PC-3 (cell line): Measurements from ENCODE around the gene ACTG1. TPM values are rescaled to one million over a fixed set of nuclear protein-coding genes. Genes with fewer than 3 reads are reported as not detected.

Experiments used
- ATAC-seq: fragments of 200-7000 bp; cut with Tn5 transposase; 2 replicates; pipeline ENCODE4 v1.9.1; 2020; ENCODE audit warnings: mild to moderate bottlenecking, moderate library complexity
- BruUV-seq: library from RNA; stranded (reverse); fragments of 400-500 nt; replicated peaks from 2 replicates; lab custom pipeline; 2021; lab: Mats Ljungman, UMichigan
- CTCF ChIA-PET: fragments of 300-600 bp; sonication (Branson Sonifier 250); formaldehyde crosslinking; loops from one replicate; lab custom pipeline; 2022; ENCODE audit warnings: antibody characterized with exemption; lab: Charles Lee
- POLR2A ChIA-PET: fragments of 300-600 bp; sonication (Branson Sonifier 250); formaldehyde crosslinking; loops from one replicate; lab custom pipeline; 2022; ENCODE audit warnings: antibody characterized with exemption; ENCODE audit not compliant: unreplicated experiment; lab: Charles Lee
- DNase-seq: peaks from one replicate; pipeline ENCODE4 v3.0.0-alpha.2; 2015
- H2AFZ ChIP-seq: fragments of 300-600 bp; sonication (generic); 2 replicates; pipeline ENCODE4 v1.6.0; 2016; ENCODE audit warnings: antibody characterized with exemption, low read length
- H3F3A ChIP-seq: fragments of 300-600 bp; sonication (generic); one replicate; pipeline ENCODE4 v1.6.0; 2017; ENCODE audit warnings: antibody characterized with exemption, low read length, control low read depth, mild to moderate bottlenecking; ENCODE audit not compliant: unreplicated experiment
- H3K27ac ChIP-seq: fragments of 300-600 bp; sonication (generic); 2 replicates; pipeline ENCODE4 v1.5.1; 2016; ENCODE audit warnings: mild to moderate bottlenecking, low read length
- H3K27me3 ChIP-seq: fragments of 300-600 bp; sonication (generic); 2 replicates; pipeline ENCODE4 v1.6.1; 2016; ENCODE audit warnings: low read length, mixed read lengths
- H3K36me3 ChIP-seq: fragments of 300-600 bp; sonication (generic); 2 replicates; pipeline ENCODE4 v1.6.1; 2016; ENCODE audit warnings: low read depth, mixed run types, low read length, mixed read lengths
- H3K4me1 ChIP-seq: fragments of 300-600 bp; sonication (generic); 2 replicates; pipeline ENCODE4 v1.5.1; 2016; ENCODE audit warnings: low read length; ENCODE audit not compliant: insufficient read depth
- H3K4me2 ChIP-seq: fragments of 300-600 bp; sonication (generic); 2 replicates; pipeline ENCODE4 v1.6.0; 2016; ENCODE audit warnings: low read length
- H3K4me3 ChIP-seq: fragments of 300-600 bp; sonication (generic); 2 replicates; pipeline ENCODE4 v1.5.1; 2016; ENCODE audit warnings: mild to moderate bottlenecking, low read length, mixed read lengths
- H3K79me2 ChIP-seq: fragments of 300-600 bp; sonication (generic); 2 replicates; pipeline ENCODE4 v1.6.1; 2017; ENCODE audit warnings: low read length, mixed read lengths
- H3K9ac ChIP-seq: fragments of 300-600 bp; sonication (generic); 2 replicates; pipeline ENCODE4 v1.6.0; 2016; ENCODE audit warnings: mild to moderate bottlenecking, low read length
- H3K9me2 ChIP-seq: fragments of 300-600 bp; sonication (generic); replicated peaks from 2 replicates; pipeline ENCODE4 v1.6.1; 2016; ENCODE audit warnings: mixed run types, low read length, mixed read lengths
- H3K9me3 ChIP-seq: fragments of 300-600 bp; sonication (generic); 2 replicates; pipeline ENCODE4 v1.6.1; 2016; ENCODE audit warnings: low read length, mixed read lengths
- H4K20me1 ChIP-seq: fragments of 300-600 bp; sonication (generic); 2 replicates; pipeline ENCODE4 v1.6.1; 2016; ENCODE audit warnings: low read length, mixed read lengths
- CTCF ChIP-seq: fragments of 300-600 bp; sonication (generic); conservative IDR thresholded peaks from 2 replicates; pipeline ENCODE4 v1.5.1; 2017; ENCODE audit warnings: antibody characterized with exemption, low read depth, mild to moderate bottlenecking, low read length
- EZH2 ChIP-seq: fragments of 300-600 bp; sonication (generic); IDR thresholded peaks from one replicate; pipeline ENCODE4 v1.6.1; 2017; ENCODE audit warnings: antibody characterized with exemption, mild to moderate bottlenecking, low read length; ENCODE audit not compliant: unreplicated experiment
- EZH2phosphoT487 ChIP-seq: fragments of 300-600 bp; sonication (generic); IDR thresholded peaks from 2 replicates; pipeline ENCODE4 v1.6.1; 2018; ENCODE audit warnings: mild to moderate bottlenecking, antibody characterized with exemption, low read length, borderline replicate concordance
- intact Hi-C: fragments of 100-400 bp; cut with micrococcal nuclease; formaldehyde crosslinking; loops from 2 replicates; pipeline ENCODE4 v1.9.0; 2023
- total RNA-seq: library from RNA; depleted of rRNA; stranded (reverse); fragments of >200 nt; gene quantifications from 2 replicates; pipeline ENCODE4 v1.2.3, GENCODE V29; 2014; rRNA removed

ACTG1 gene
- total RNA-seq, 1 experiment from 2014 or later = 4,503 TPM

- ATAC-seq (no peak), DNase-seq (no peak)
- Histone ChIP-seq H3K4me2 (no peak overlapping the region), H3K36me3 (no peaks in the 10 kb centered on the region), H3K27me3 (no peaks in the 10 kb centered on the region), H2AFZ (no peak overlapping the region), H3K9me2 (no peaks in the 10 kb centered on the region), H3K4me1 (no peaks in the 10 kb centered on the region), H3K27ac (no peak overlapping the region), H3F3A (no peaks in the 10 kb centered on the region), H3K4me3 (no peak overlapping the region), H3K9me3 (no peaks in the 10 kb centered on the region), H4K20me1 (no peaks in the 10 kb centered on the region), H3K79me2 (no peaks in the 10 kb centered on the region), H3K9ac (no peak overlapping the region)
- CTCF ChIA-PET = interaction anchor here (0.7 kb wide), 1 partner anchor 9 kb away, joined by 3 read pairs; no protein-coding TSS in a partner anchor
- POLR2A ChIA-PET = no interaction called here
- intact Hi-C loops = no loop called here
- BruUV-seq = no TSS peak
- TF ChIP-seq CTCF = no peak
- no peak for TF ChIP-seq EZH2
- TF ChIP-seq EZH2phosphoT487 = no peak
Measured at GRCh38 chr17:81461607-81462500, 50.7 kb downstream of the ACTG1 start.

- no peak for ATAC-seq
- Histone ChIP-seq H3K27ac (no peak overlapping the region), H3K27me3 (no peaks in the 10 kb centered on the region), H3K9me3 (no peaks in the 10 kb centered on the region), H4K20me1 (no peaks in the 10 kb centered on the region), H3K4me2 (no peak overlapping the region), H3K9ac (no peak overlapping the region), H3K36me3 (no peaks in the 10 kb centered on the region), H3K4me3 (no peak overlapping the region), H2AFZ (no peak overlapping the region), H3K79me2 (no peaks in the 10 kb centered on the region), H3K4me1 (no peaks in the 10 kb centered on the region), H3K9me2 (no peaks in the 10 kb centered on the region), H3F3A (no peaks in the 10 kb centered on the region)
- no peak for DNase-seq
- POLR2A ChIA-PET = no interaction called here
- no TSS peak for BruUV-seq
- CTCF ChIA-PET = interaction anchor here (0.6 kb wide), 1 partner anchor 115 kb away, joined by 3 read pairs; no protein-coding TSS in a partner anchor
- TF ChIP-seq EZH2phosphoT487 (no peak), EZH2 (no peak), CTCF (no peak)
- intact Hi-C loops = no loop called here
Measured at GRCh38 chr17:81460856-81461460, 51.6 kb downstream of the ACTG1 start.

Other genes with a start within 250 kb of the ACTG1 start
- gene SLC38A10, start 217.5 kb downstream of the ACTG1 start, total RNA-seq = 77.8 and 118 TPM in 2 replicates
- gene BAHCC1, start 117.3 kb downstream of the ACTG1 start, total RNA-seq = 9.9 and 16.9 TPM in 2 replicates
- 0.87 and 2.4 TPM in 2 replicates for gene FSCN2, start 15.6 kb upstream of the ACTG1 start, total RNA-seq
- gene FAAP100, start 39.6 kb upstream of the ACTG1 start, total RNA-seq = 23.3 and 34.6 TPM in 2 replicates
- 109 and 133 TPM in 2 replicates for gene NPLOC4, start 124.3 kb upstream of the ACTG1 start, total RNA-seq
- 3.5 and 3.9 TPM in 2 replicates for gene TSPAN10, start 124.4 kb upstream of the ACTG1 start, total RNA-seq
- 3.0 TPM in 1 of 2 replicates, not detected in the other for gene PDE6G, start 143.7 kb upstream of the ACTG1 start, total RNA-seq
- gene OXLD1, start 153.8 kb upstream of the ACTG1 start, total RNA-seq = 46.7 and 68.9 TPM in 2 replicates
- 49.9 and 71.0 TPM in 2 replicates for gene CCDC137, start 153.9 kb upstream of the ACTG1 start, total RNA-seq
- gene ARL16, start 171.0 kb upstream of the ACTG1 start, total RNA-seq = 52.6 and 68.8 TPM in 2 replicates
- 177 and 194 TPM in 2 replicates for gene HGS, start 171.2 kb upstream of the ACTG1 start, total RNA-seq
- 100 and 108 TPM in 2 replicates for gene MRPL12, start 190.6 kb upstream of the ACTG1 start, total RNA-seq
- 113 and 117 TPM in 2 replicates for gene SLC25A10, start 199.5 kb upstream of the ACTG1 start, total RNA-seq